ENCODE data around the gene RCSD1.

RCSD1 gene

GRCh38 chr1:167658574-167659328, 28.7 kb downstream of the RCSD1 start:
- TF ChIP-seq EZH2phosphoT487 (IDR thresholded peaks at IDR 0.05; ENCODE audit: low read depth), result no peak
- no peak for TF ChIP-seq CTCF (IDR thresholded peaks at IDR 0.05; ENCODE audit: low read depth, low read length)
- Histone ChIP-seq H3K27me3 (ENCODE audit: low read depth, low read length) (no peaks in the 10 kb centered on the region), H3K9ac (ENCODE audit: low read length) (no peak overlapping the region), H3K4me2 (ENCODE audit: low read length) (no peak overlapping the region), H3K27ac (ENCODE audit: low read length) (no peak overlapping the region), H4K20me1 (ENCODE audit: insufficient read depth, low read length) (no peaks in the 10 kb centered on the region), H3K36me3 (replicated peaks; ENCODE audit: low read depth, low read length) (no peaks in the 10 kb centered on the region), H3K4me3 (ENCODE audit: low read length) (no peak overlapping the region), H2AFZ (ENCODE audit: low read depth, low read length) (no peak overlapping the region), H3K79me2 (ENCODE audit: low read length) (no peaks in the 10 kb centered on the region), H3K9me3 (ENCODE audit: insufficient read depth, low read length) (no peaks in the 10 kb centered on the region), H3K4me1 (ENCODE audit: low read length) (peaks cover 4% of the 10 kb centered on the region; the same call in 1 of the 2 replicates)

- Histone ChIP-seq H3K27ac (ENCODE audit: low read length) (no peak overlapping the region), H3K9me3 (ENCODE audit: insufficient read depth, low read length) (no peaks in the 10 kb centered on the region), H3K36me3 (replicated peaks; ENCODE audit: low read depth, low read length) (no peaks in the 10 kb centered on the region), H3K9ac (ENCODE audit: low read length) (no peak overlapping the region), H3K79me2 (ENCODE audit: low read length) (no peaks in the 10 kb centered on the region), H3K4me3 (ENCODE audit: low read length) (no peak overlapping the region), H3K4me2 (ENCODE audit: low read length) (no peak overlapping the region), H2AFZ (ENCODE audit: low read depth, low read length) (no peak overlapping the region), H3K27me3 (ENCODE audit: low read depth, low read length) (no peaks in the 10 kb centered on the region), H3K4me1 (ENCODE audit: low read length) (no peaks in the 10 kb centered on the region; the same call in 1 of the 2 replicates), H4K20me1 (ENCODE audit: insufficient read depth, low read length) (no peaks in the 10 kb centered on the region)
- no peak for TF ChIP-seq CTCF (IDR thresholded peaks at IDR 0.05; ENCODE audit: low read depth, low read length)
- TF ChIP-seq EZH2phosphoT487 (IDR thresholded peaks at IDR 0.05; ENCODE audit: low read depth), result no peak
Measured at GRCh38 chr1:167659450-167659849, 29.4 kb downstream of the RCSD1 start.

GRCh38 chr1:167659881-167660280, 29.8 kb downstream of the RCSD1 start:
- H3K4me2 ChIP-seq (ENCODE audit: low read length), result no peak overlapping the region

More at GRCh38 chr1:167659881-167660280, 29.8 kb downstream of the RCSD1 start:
- Histone ChIP-seq H3K36me3 (replicated peaks; ENCODE audit: low read depth, low read length) (no peaks in the 10 kb centered on the region), H3K9ac (ENCODE audit: low read length) (no peak overlapping the region), H4K20me1 (ENCODE audit: insufficient read depth, low read length) (no peaks in the 10 kb centered on the region), H3K9me3 (ENCODE audit: insufficient read depth, low read length) (no peaks in the 10 kb centered on the region), H3K79me2 (ENCODE audit: low read length) (no peaks in the 10 kb centered on the region), H3K4me3 (ENCODE audit: low read length) (no peak overlapping the region), H3K4me1 (ENCODE audit: low read length) (no peaks in the 10 kb centered on the region; the same call in 1 of the 2 replicates), H2AFZ (ENCODE audit: low read depth, low read length) (no peak overlapping the region), H3K27ac (ENCODE audit: low read length) (no peak overlapping the region), H3K27me3 (ENCODE audit: low read depth, low read length) (no peaks in the 10 kb centered on the region)
- TF ChIP-seq CTCF (IDR thresholded peaks at IDR 0.05; ENCODE audit: low read depth, low read length), result no peak
- TF ChIP-seq EZH2phosphoT487 (IDR thresholded peaks at IDR 0.05; ENCODE audit: low read depth), result no peak
